Measurements from ENCODE around the gene ANKS1A. TPM values are rescaled to one million over a fixed set of nuclear protein-coding genes. Genes with fewer than 3 reads are reported as not detected.
"Not testable (repeated sequence)": the region's sequence is repeated elsewhere in the genome, so short reads cannot be mapped to it uniquely, and the experiment has no call there.

ANKS1A gene
- total RNA-seq, 1 experiment from 2014 or later = 28.5 TPM

- Histone ChIP-seq H3K27me3 (ENCODE audit: insufficient read depth, low read depth) (no peaks in the 10 kb centered on the region), H4K20me1 (ENCODE audit: insufficient read depth) (no peaks in the 10 kb centered on the region), H3K79me2 (ENCODE audit: low read depth) (no peaks in the 10 kb centered on the region), H3K9me2 (ENCODE audit: insufficient read depth) (no peaks in the 10 kb centered on the region), H3F3A (ENCODE audit: insufficient read depth, low read depth) (no peaks in the 10 kb centered on the region), H2AFZ (no peak overlapping the region), H3K4me2 (no peak overlapping the region), H3K27ac (no peak overlapping the region), H3K4me3 (no peak overlapping the region), H3K36me3 (ENCODE audit: low read depth) (peaks cover 26% of the 10 kb centered on the region; the same call in 1 of the 2 replicates), H3K9me3 (ENCODE audit: insufficient read depth, low read depth) (no peaks in the 10 kb centered on the region), H3K4me1 (replicated peaks; ENCODE audit: insufficient read depth) (no peaks in the 10 kb centered on the region)
- DNase-seq = no peak
- intact Hi-C loops (cut with micrococcal nuclease; ENCODE audit: unreplicated experiment) = no loop called here
- CTCF ChIA-PET = no interaction called here
- BruUV-seq (replicated peaks) = no TSS peak
- POLR2A ChIA-PET (ENCODE audit: unreplicated experiment) = no interaction called here
- no peak for TF ChIP-seq CTCF (conservative IDR thresholded peaks at IDR 0.05)
- TF ChIP-seq EZH2 (IDR thresholded peaks at IDR 0.05; ENCODE audit: low read depth) = no peak
These were observed 105.6 kb downstream of the ANKS1A start for GRCh38 chr6:34994693-34995092.

- DNase-seq; H3K4me3 ChIP-seq; BruUV-seq (replicated peaks); H3K4me2 ChIP-seq; POLR2A ChIA-PET (ENCODE audit: unreplicated experiment); intact Hi-C loops (cut with micrococcal nuclease; ENCODE audit: unreplicated experiment); H4K20me1 ChIP-seq (ENCODE audit: insufficient read depth); H3K9me2 ChIP-seq (ENCODE audit: insufficient read depth); H3K27me3 ChIP-seq (ENCODE audit: insufficient read depth, low read depth); H3K9me3 ChIP-seq (ENCODE audit: insufficient read depth, low read depth); H2AFZ ChIP-seq; H3F3A ChIP-seq (ENCODE audit: insufficient read depth, low read depth); H3K27ac ChIP-seq; H3K79me2 ChIP-seq (ENCODE audit: low read depth); H3K4me1 ChIP-seq (replicated peaks; ENCODE audit: insufficient read depth): not testable (repeated sequence)
- CTCF ChIA-PET = interaction anchor here (0.6 kb wide), 1 partner anchor 218 kb away, joined by 4 read pairs; no protein-coding TSS in a partner anchor
- H3K36me3 ChIP-seq (ENCODE audit: low read depth) = peaks cover 16% of the 10 kb centered on the region; the same call in 1 of the 2 replicates
These were observed 109.4 kb downstream of the ANKS1A start for GRCh38 chr6:34998417-34998816.

GRCh38 chr6:34999153-34999552 is 110.1 kb downstream of the ANKS1A start:
- H3K4me2 ChIP-seq; H3F3A ChIP-seq (ENCODE audit: insufficient read depth, low read depth); H3K79me2 ChIP-seq (ENCODE audit: low read depth); DNase-seq; BruUV-seq (replicated peaks); H3K27ac ChIP-seq; H3K4me3 ChIP-seq; H4K20me1 ChIP-seq (ENCODE audit: insufficient read depth); H2AFZ ChIP-seq; H3K9me2 ChIP-seq (ENCODE audit: insufficient read depth); CTCF ChIA-PET; POLR2A ChIA-PET (ENCODE audit: unreplicated experiment); H3K27me3 ChIP-seq (ENCODE audit: insufficient read depth, low read depth); intact Hi-C loops (cut with micrococcal nuclease; ENCODE audit: unreplicated experiment); H3K4me1 ChIP-seq (replicated peaks; ENCODE audit: insufficient read depth); H3K9me3 ChIP-seq (ENCODE audit: insufficient read depth, low read depth): not testable (repeated sequence)
- peaks cover 15% of the 10 kb centered on the region; the same call in 1 of the 2 replicates for H3K36me3 ChIP-seq (ENCODE audit: low read depth)

GRCh38 chr6:34999962-35000361 is 110.9 kb downstream of the ANKS1A start:
- H3K27me3 ChIP-seq (ENCODE audit: insufficient read depth, low read depth); H3K4me2 ChIP-seq; H3F3A ChIP-seq (ENCODE audit: insufficient read depth, low read depth); H3K27ac ChIP-seq; BruUV-seq (replicated peaks); H2AFZ ChIP-seq; H3K36me3 ChIP-seq (ENCODE audit: low read depth); H3K9me3 ChIP-seq (ENCODE audit: insufficient read depth, low read depth); H3K9me2 ChIP-seq (ENCODE audit: insufficient read depth); H4K20me1 ChIP-seq (ENCODE audit: insufficient read depth); H3K4me3 ChIP-seq; POLR2A ChIA-PET (ENCODE audit: unreplicated experiment); H3K4me1 ChIP-seq (replicated peaks; ENCODE audit: insufficient read depth); intact Hi-C loops (cut with micrococcal nuclease; ENCODE audit: unreplicated experiment); CTCF ChIA-PET; H3K79me2 ChIP-seq (ENCODE audit: low read depth); DNase-seq: not testable (repeated sequence)

- H3K9me3 ChIP-seq (ENCODE audit: insufficient read depth, low read depth); H3K79me2 ChIP-seq (ENCODE audit: low read depth); H2AFZ ChIP-seq; BruUV-seq (replicated peaks); H3K4me1 ChIP-seq (replicated peaks; ENCODE audit: insufficient read depth); DNase-seq; H3K4me3 ChIP-seq; H3K4me2 ChIP-seq; POLR2A ChIA-PET (ENCODE audit: unreplicated experiment); H3K36me3 ChIP-seq (ENCODE audit: low read depth); H3K27ac ChIP-seq; intact Hi-C loops (cut with micrococcal nuclease; ENCODE audit: unreplicated experiment); H3K27me3 ChIP-seq (ENCODE audit: insufficient read depth, low read depth); H3K9me2 ChIP-seq (ENCODE audit: insufficient read depth); H3F3A ChIP-seq (ENCODE audit: insufficient read depth, low read depth); H4K20me1 ChIP-seq (ENCODE audit: insufficient read depth); CTCF ChIA-PET: not testable (repeated sequence)
These were observed 112.3 kb downstream of the ANKS1A start for GRCh38 chr6:35001349-35001748.

GRCh38 chr6:35003886-35004530 is 115.0 kb downstream of the ANKS1A start:
- H3K9me2 ChIP-seq (ENCODE audit: insufficient read depth); BruUV-seq (replicated peaks); H3K9me3 ChIP-seq (ENCODE audit: insufficient read depth, low read depth); H3F3A ChIP-seq (ENCODE audit: insufficient read depth, low read depth); H3K4me1 ChIP-seq (replicated peaks; ENCODE audit: insufficient read depth); H3K4me2 ChIP-seq; H3K79me2 ChIP-seq (ENCODE audit: low read depth); H3K4me3 ChIP-seq; H2AFZ ChIP-seq; POLR2A ChIA-PET (ENCODE audit: unreplicated experiment); CTCF ChIA-PET; DNase-seq; H3K27ac ChIP-seq; intact Hi-C loops (cut with micrococcal nuclease; ENCODE audit: unreplicated experiment); H3K27me3 ChIP-seq (ENCODE audit: insufficient read depth, low read depth); H3K36me3 ChIP-seq (ENCODE audit: low read depth); H4K20me1 ChIP-seq (ENCODE audit: insufficient read depth): not testable (repeated sequence)

Data from PC-9 (cell line).